ENCODE data around the gene WNT9A. TPM values are rescaled to one million over a fixed set of nuclear protein-coding genes. Genes with fewer than 3 reads are reported as not detected.
"Not testable (repeated sequence)": the region's sequence is repeated elsewhere in the genome, so short reads cannot be mapped to it uniquely, and the experiment has no call there.

WNT9A gene
- total RNA-seq, 2 experiments from 2014 or later = not detected

DNA sequence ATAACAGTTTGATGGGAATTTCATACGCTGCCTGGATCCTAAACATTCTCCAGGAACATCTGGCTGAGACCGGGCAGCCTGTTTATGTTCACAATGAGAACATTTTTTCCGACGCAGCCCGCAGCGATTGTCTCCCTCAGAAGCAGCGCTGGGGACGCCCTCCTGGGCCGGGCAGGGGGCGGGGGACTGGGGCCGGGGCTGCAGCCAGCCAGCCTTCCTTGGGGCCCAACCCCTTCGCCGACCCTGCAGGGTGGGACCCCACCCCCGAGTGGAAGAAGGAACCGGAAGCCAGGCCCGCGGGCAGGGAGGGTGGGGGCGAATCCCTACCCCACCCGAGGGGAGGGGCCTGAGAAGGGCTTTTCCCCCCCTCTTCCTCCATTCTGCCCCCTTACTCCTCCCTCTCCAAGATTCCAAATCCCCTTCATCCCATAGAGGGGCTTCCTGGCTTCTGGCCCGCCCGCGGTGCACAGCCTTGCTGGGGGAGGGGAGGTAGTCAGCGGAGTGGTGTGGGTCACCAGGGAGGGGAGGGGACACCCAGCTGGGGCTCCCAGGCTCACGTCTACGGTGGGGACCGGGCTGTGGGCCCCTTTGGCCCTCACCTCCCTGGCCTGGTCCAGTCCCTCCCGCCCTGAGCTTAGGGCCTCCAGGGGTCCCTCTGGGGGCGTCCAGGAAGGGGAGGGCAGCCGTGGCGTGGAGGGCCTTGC lies 60.6 kb downstream of the WNT9A start:
- Mint-ChIP-seq H3K27me3 (no peaks in the 10 kb centered on the region), H3K27ac (no peak overlapping the region), H3K36me3 (no peaks in the 10 kb centered on the region), H3K4me1 (peaks cover 9% of the 10 kb centered on the region), H3K4me3 (no peak overlapping the region), H3K9me3 (no peaks in the 10 kb centered on the region)
- peak; percentile 33 for DNase-seq

DNA sequence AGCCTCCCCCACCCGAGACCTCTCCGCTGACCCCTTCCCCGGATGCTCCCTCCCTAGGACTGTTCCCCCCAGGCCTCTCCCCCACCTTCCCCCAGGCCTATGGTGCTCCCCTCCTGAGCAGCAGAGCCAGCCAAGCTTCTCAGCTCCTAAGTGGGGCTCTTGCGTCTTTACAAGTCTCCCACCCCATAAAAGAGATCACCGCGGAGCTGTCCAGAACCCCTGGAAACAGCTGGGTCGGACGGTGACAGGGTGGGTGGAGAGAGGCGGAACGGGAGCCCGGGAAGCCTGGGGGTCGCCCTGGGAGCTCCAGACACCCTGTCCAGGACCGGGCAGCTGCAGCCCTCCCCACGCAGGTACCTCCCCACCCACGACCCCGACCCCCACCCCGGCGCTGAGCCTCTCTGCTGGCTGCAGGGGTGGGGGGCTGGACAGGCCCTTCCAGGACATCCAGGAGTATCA lies 61.2 kb downstream of the WNT9A start:
- no peaks in the 10 kb centered on the region for H3K36me3 Mint-ChIP-seq
- H3K27ac Mint-ChIP-seq = no peak overlapping the region
- no peaks in the 10 kb centered on the region for H3K9me3 Mint-ChIP-seq
- H3K4me3 Mint-ChIP-seq = no peak overlapping the region
- H3K27me3 Mint-ChIP-seq = no peaks in the 10 kb centered on the region
- H3K4me1 Mint-ChIP-seq = peaks cover 9% of the 10 kb centered on the region
- no peak for DNase-seq

DNA sequence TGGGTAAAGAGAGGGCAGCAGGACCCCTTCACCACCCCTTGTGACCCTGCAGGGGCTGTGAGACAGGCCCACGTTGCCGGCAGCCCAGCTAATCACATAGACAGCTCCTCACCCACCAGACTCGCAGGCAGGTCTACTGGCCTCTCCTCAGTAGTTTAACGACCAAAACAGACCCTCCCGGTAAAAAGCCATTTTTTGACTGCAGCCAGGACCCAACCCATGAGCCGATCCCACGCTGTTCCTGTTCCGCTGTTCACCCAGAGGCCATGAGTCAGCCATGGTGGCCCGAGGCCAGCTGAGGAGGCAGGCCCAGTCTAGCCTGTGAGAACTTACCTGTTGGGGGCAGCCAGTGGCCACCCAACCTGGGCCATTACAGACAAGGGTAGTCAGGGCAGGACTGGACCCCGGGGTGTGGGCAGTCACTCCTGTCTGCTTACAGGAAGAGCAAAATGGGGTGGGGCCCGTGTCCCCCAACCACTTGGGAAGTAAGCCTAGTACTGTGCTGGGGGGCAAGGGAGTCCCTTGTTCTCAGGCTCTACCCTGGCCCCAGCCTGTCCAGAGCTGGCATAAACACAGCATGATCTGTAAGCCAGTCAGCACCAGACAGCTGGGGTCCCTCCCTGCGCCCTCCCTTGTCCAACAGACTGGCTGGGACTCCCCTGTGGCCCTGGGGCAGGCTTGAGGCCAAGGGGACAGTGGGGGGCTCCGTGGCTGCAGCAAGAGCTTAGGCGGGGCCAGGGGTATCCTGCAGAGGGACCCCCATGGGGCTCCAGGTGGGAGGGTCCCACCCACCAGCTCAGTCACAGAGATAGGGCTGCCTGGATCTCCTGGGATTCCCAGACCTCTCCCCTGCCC lies 61.9 kb downstream of the WNT9A start:
- no peaks in the 10 kb centered on the region for H3K9me3 Mint-ChIP-seq
- H3K4me3 Mint-ChIP-seq = no peak overlapping the region
- H3K27ac Mint-ChIP-seq = peak overlapping the region; percentile 58
- peaks cover 9% of the 10 kb centered on the region for H3K4me1 Mint-ChIP-seq
- no peak for DNase-seq
- H3K27me3 Mint-ChIP-seq = no peaks in the 10 kb centered on the region
- no peaks in the 10 kb centered on the region for H3K36me3 Mint-ChIP-seq

DNA sequence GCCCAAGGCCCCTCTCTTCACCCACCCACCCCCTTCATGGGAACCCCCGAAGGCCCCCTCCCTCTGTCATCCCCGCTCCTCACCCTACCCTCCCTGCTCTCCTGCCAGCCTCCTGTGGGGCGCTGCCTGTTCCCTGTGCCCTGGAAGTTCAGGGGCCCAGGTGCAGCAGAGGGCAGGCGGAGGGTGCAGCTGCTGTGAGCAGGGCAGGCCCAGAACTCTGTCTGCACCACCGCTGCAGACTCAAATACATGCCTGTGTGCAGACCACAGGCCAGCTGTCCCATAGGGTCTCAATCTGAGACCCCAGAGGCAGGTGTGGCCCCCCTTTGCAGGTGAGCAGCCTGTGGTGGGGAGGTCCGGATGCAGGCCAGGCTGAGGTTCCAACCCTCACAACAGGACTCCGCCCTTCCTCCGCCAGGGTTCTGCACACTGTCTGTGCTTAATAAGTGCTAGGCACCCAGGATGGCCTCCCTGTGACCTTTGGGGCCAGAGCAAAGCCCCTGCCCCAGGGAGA lies 62.5 kb downstream of the WNT9A start:
- no peaks in the 10 kb centered on the region for H3K36me3 Mint-ChIP-seq
- no peak overlapping the region for H3K4me3 Mint-ChIP-seq
- DNase-seq = no peak
- H3K9me3 Mint-ChIP-seq = no peaks in the 10 kb centered on the region
- no peaks in the 10 kb centered on the region for H3K27me3 Mint-ChIP-seq
- peak overlapping the region; percentile 58 for H3K27ac Mint-ChIP-seq
- peaks cover 9% of the 10 kb centered on the region for H3K4me1 Mint-ChIP-seq

DNA sequence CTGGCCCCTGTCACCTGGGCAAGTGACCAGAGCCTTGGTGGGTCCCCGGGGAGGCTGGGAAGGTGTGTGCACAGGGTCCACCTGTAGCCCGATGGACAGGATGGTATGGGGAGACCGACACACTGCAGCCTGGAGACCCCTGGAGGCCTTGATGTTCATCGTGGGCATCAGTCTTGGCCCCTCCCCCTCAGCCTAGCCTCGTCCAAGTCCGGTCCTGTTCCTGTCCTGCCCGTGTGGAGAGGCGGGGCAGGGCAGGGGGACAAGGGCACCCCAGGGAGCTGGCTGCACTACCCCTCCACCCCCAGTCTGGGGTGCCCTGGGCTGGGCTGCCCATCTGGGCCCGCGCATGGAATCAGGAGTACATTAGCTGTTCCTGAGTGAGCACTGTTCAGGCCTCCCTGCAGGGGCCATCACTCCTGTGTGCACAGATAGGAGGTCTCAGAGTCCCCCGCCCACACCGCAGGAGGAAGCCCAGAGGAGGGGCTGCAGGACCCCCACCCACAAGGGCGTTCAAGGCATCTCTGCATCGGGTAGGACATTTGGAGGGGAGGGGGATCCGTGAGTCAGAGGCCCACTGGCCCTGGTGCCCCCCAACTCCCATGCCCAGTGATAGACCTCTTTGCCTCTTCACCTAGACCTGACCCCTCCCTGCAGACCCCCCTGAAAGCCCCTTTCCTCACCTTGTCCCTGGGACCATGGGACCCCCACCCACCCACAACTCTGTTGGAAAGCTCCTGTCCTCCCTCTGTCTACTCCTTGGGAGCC lies 63.2 kb downstream of the WNT9A start:
- no peaks in the 10 kb centered on the region for H3K27me3 Mint-ChIP-seq
- H3K36me3 Mint-ChIP-seq = no peaks in the 10 kb centered on the region
- DNase-seq = no peak
- peaks cover 10% of the 10 kb centered on the region for H3K4me1 Mint-ChIP-seq
- no peak overlapping the region for H3K4me3 Mint-ChIP-seq
- H3K27ac Mint-ChIP-seq = no peak overlapping the region
- no peaks in the 10 kb centered on the region for H3K9me3 Mint-ChIP-seq

DNA sequence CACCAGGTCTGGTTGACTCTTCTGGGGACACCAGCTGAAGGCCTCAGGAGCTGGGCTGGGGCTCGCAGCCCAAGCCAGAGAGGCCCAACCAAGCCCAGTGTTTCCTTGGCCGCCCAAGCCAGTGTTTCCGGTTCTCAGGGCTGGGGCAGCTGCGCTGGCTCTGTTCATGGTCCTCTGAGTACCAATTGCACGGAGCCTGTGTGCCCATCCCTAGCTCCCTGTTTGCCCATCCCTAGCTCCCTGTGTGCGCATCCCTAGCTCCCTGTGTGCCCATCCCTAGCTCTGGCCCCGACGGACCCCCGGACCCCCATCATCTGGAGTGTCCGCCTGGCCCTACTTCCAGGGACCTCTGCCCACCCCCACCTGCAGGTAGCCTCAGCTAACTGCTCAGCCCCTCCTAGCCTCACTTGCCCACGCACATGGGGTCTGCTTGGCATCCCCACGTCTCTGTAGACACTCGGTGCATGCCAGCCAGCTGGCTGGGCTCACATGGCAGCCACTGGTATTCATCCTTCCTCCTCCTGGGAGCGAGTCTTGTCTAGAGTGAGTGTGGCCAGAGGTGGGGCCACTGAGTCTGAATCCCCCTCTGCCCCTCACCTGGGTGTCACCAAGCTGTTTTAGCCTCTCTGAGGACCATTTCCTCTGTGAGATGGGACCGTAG lies 64.0 kb downstream of the WNT9A start:
- no peaks in the 10 kb centered on the region for H3K36me3 Mint-ChIP-seq
- no peaks in the 10 kb centered on the region for H3K9me3 Mint-ChIP-seq
- H3K27ac Mint-ChIP-seq = no peak overlapping the region
- H3K4me1 Mint-ChIP-seq = peaks cover 10% of the 10 kb centered on the region
- H3K27me3 Mint-ChIP-seq = no peaks in the 10 kb centered on the region
- no peak overlapping the region for H3K4me3 Mint-ChIP-seq
- no peak for DNase-seq

DNA sequence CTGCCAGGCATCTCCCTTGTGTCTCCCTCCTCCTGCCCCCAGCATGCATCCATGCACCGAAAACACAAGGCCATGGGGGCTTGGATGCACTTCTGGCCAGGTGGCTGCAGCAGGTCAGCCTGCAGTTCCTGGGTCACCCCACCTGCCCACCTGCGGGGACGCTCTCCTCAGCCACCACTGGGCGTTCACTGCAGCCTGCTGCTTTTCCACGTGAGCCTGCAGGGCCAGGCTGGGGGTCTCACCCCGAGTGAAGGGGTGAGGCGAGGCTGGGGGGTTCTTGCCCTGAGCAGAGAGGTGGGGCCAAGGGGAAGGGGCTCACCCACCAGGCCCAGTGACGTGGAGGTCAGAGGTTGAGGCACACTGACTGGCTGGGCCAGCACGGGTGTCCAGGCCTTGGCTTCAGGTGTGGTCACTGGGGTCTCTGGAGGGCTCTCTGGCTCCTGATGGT lies 64.6 kb downstream of the WNT9A start:
- no peaks in the 10 kb centered on the region for H3K9me3 Mint-ChIP-seq
- no peaks in the 10 kb centered on the region for H3K27me3 Mint-ChIP-seq
- peaks cover 10% of the 10 kb centered on the region for H3K4me1 Mint-ChIP-seq
- no peak overlapping the region for H3K27ac Mint-ChIP-seq
- no peaks in the 10 kb centered on the region for H3K36me3 Mint-ChIP-seq
- DNase-seq = no peak
- no peak overlapping the region for H3K4me3 Mint-ChIP-seq

DNA sequence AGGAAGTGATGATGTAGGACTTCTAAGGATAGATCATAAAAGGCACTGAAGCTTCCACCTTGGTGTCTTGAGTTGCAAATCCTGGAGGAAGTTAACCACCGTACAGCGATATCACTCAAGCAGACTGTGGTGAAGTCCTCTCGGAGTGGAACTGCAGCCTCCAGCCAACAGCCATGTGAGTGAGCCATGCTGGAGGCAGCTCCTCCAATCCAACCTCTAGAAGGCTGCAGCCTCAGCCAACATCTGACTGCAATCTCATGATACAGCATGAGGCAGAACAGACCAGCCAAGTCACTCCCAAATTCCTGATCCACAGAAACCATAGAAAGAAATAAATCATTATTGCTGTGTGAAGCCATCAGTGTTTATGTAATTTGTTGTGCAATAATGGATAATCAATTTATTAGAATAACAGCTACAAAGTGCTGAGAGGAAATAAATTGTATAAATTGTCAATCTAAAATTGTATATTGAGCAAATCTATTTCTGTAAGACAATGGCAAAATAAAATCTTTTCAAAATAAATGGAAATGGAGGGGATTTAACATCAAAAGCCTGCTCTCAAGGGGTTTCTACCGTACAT lies 67.3 kb downstream of the WNT9A start:
- no peak overlapping the region for H3K4me3 Mint-ChIP-seq
- H3K9me3 Mint-ChIP-seq = peaks cover 3% of the 10 kb centered on the region
- no peak for DNase-seq
- peaks cover 2% of the 10 kb centered on the region for H3K4me1 Mint-ChIP-seq
- H3K36me3 Mint-ChIP-seq = peaks cover 2% of the 10 kb centered on the region
- no peaks in the 10 kb centered on the region for H3K27me3 Mint-ChIP-seq
- H3K27ac Mint-ChIP-seq = no peak overlapping the region

DNA sequence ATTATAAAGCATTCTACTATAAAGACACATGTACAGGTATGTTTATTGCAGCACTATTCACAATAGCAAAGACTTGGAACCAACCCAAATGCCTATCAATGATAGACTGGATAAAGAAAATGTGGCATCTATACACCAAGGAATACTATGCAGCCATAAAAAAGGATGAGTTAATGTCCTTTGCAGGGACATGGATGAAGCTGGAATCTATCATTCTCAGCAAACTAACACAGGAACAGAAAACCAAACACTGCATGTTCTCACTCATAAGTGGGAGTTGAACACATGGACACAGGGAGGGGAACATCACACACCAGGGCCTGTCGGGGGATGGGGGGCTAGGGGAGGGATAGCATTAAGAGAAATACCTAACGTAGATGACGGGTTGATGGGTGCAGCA lies 69.9 kb downstream of the WNT9A start:
- not testable (repeated sequence) for H3K27me3 Mint-ChIP-seq, H3K4me1 Mint-ChIP-seq, H3K9me3 Mint-ChIP-seq, H3K27ac Mint-ChIP-seq, H3K36me3 Mint-ChIP-seq, DNase-seq, H3K4me3 Mint-ChIP-seq

DNA sequence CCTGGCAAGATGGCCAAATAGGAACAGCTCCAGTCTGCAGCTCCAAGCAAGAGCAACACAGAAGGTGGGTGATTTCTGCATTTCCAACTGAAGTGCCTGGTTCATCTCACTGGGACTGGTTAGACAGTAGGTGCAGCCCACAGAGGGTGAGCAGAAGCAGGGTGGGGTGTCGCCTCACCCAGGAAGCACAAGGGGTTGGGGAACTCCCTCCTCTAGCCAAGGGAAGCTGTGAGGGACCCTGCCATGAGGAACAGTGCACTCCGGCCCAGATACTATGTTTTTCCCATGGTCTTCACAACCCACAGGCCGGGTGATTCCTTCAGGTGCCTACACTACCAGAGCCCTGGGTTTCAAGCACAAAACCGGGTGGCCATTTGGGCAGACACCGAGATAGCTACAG lies 75.8 kb downstream of the WNT9A start:
- H3K9me3 Mint-ChIP-seq, H3K27me3 Mint-ChIP-seq, DNase-seq, H3K36me3 Mint-ChIP-seq, H3K4me3 Mint-ChIP-seq, H3K27ac Mint-ChIP-seq: not testable (repeated sequence)
- H3K4me1 Mint-ChIP-seq = peaks cover 29% of the 10 kb centered on the region

DNA sequence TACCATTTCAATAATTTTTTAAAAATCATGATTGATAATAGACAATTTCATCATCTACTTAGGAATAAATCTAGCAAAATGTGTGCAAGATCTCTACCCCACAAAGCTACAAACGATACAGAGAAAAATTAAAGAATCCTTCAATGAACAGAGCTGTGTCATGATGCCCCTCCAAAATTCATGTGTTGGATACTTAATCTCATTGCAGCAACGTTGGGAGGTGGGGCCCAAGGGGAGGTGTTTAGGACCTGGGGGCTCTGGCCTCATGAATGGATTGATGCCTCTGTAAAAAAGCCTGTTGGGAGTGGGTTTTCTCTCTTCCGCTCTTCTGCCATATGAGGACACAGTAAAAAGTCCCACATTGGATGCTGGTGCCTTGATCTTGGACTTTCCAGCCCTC lies 77.4 kb downstream of the WNT9A start:
- DNase-seq = no peak
- H3K9me3 Mint-ChIP-seq = peaks cover 10% of the 10 kb centered on the region
- no peak overlapping the region for H3K27ac Mint-ChIP-seq
- no peak overlapping the region for H3K4me3 Mint-ChIP-seq
- peaks cover 29% of the 10 kb centered on the region for H3K4me1 Mint-ChIP-seq
- H3K36me3 Mint-ChIP-seq = peaks cover 5% of the 10 kb centered on the region
- no peaks in the 10 kb centered on the region for H3K27me3 Mint-ChIP-seq

DNA sequence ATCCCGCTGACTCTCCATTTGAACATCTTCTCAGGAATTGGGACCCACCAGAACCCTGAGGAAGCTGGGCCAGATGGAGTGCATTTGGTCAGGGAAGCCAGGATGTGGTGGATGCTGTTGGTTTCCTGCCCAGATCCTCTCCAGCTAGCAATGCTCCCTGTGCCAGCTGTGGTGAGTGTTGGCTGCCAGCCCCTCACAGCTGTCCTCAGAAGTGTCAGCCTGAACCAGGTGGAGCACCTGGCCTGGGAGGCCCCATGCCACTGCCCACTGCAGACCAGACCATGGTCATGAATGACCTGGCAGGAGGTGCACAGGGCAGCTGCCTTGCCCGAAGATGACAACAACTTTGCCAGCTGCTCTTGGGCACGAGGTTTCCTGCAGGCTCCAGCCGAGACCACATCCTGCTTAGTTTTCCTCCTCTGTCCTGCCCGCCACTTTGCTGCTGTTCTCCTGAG lies 77.9 kb downstream of the WNT9A start:
- H3K27me3 Mint-ChIP-seq = no peaks in the 10 kb centered on the region
- H3K27ac Mint-ChIP-seq = no peak overlapping the region
- peaks cover 3% of the 10 kb centered on the region for H3K36me3 Mint-ChIP-seq
- peaks cover 10% of the 10 kb centered on the region for H3K9me3 Mint-ChIP-seq
- H3K4me1 Mint-ChIP-seq = peaks cover 29% of the 10 kb centered on the region
- DNase-seq = no peak
- no peak overlapping the region for H3K4me3 Mint-ChIP-seq

DNA sequence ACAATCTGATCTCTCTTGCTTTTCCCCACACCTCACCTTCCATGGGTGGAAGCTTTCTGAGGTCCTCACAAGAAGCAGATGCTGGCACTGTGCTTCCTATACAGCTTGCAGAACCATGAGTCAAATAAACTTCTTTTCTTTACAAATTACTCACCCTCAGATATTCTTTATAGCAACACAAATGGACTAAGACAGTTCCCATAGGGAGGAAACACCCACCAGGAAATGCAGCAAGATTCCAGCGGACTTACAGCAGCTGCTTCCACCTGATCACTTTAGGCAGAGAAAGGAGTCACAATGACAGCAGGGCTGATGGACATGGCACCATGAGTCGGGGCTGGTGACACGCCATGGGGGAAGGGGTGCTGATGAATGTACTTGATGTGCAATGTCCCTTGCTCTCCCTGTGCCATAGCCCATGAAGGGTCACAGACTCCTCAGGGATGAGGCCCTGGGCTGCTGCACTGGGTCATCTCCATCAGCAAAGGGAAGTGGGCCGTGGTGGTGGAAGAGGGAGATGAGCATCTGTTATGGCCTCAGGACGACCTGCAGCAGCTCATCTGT lies 78.4 kb downstream of the WNT9A start:
- no peak for DNase-seq
- H3K36me3 Mint-ChIP-seq = peaks cover 4% of the 10 kb centered on the region
- no peak overlapping the region for H3K27ac Mint-ChIP-seq
- no peak overlapping the region for H3K4me3 Mint-ChIP-seq
- peaks cover 15% of the 10 kb centered on the region for H3K9me3 Mint-ChIP-seq
- no peaks in the 10 kb centered on the region for H3K27me3 Mint-ChIP-seq
- peaks cover 29% of the 10 kb centered on the region for H3K4me1 Mint-ChIP-seq
